SK-N-SH treated with all-trans-retinoic acid at 6 μM for 48 hours (cell line): ENCODE measurements around the gene ADGRE2.

Experiments
- ATAC-seq: fragments of 200-7000 bp; cut with Tn5 transposase; 3 replicates; pipeline ENCODE4 v1.9.1; 2020; ENCODE audit warnings: mild to moderate bottlenecking, moderate library complexity
- ARNTL ChIP-seq: fragments of 450-650 bp; formaldehyde crosslinking; IDR thresholded peaks from 2 replicates; pipeline ENCODE4 v1.5.0; 2020; ENCODE audit warnings: low read depth, mild to moderate bottlenecking, moderate library complexity, borderline replicate concordance
- BACH2 ChIP-seq: fragments of 250-450 bp; sonication (Bioruptor Pico); IDR thresholded peaks from 2 replicates; pipeline ENCODE4 v1.9.0; 2021; ENCODE audit warnings: mild to moderate bottlenecking, borderline replicate concordance
- CREB5 ChIP-seq: fragments of 250-450 bp; sonication (Bioruptor Pico); IDR thresholded peaks from 2 replicates; pipeline ENCODE4 v1.5.1; 2020; ENCODE audit warnings: low read depth, mild to moderate bottlenecking, moderate library complexity
- CSDC2 ChIP-seq: fragments of 250-450 bp; sonication (Bioruptor Pico); IDR thresholded peaks from 2 replicates; pipeline ENCODE4 v1.5.0; 2020; ENCODE audit warnings: mild to moderate bottlenecking, moderate library complexity
- CSRNP3 ChIP-seq: fragments of 250-450 bp; sonication (Bioruptor Pico); IDR thresholded peaks from 2 replicates; pipeline ENCODE4 v1.5.1; 2021; ENCODE audit warnings: mild to moderate bottlenecking, moderate library complexity
- ESRRG ChIP-seq: fragments of 250-450 bp; sonication (Bioruptor Pico); IDR thresholded peaks from 2 replicates; pipeline ENCODE4 v1.6.1; 2021; ENCODE audit warnings: mild to moderate bottlenecking
- GLIS3 ChIP-seq: fragments of 250-450 bp; sonication (Bioruptor Pico); IDR thresholded peaks from 2 replicates; pipeline ENCODE4 v1.5.0; 2020; ENCODE audit warnings: mild to moderate bottlenecking, moderate library complexity
- ISL1 ChIP-seq: fragments of 250-450 bp; sonication (Bioruptor Pico); IDR thresholded peaks from 2 replicates; pipeline ENCODE4 v2.1.2; 2022; ENCODE audit warnings: mild to moderate bottlenecking, moderate library complexity
- OSR1 ChIP-seq: fragments of 250-450 bp; sonication (Bioruptor Pico); IDR thresholded peaks from 2 replicates; pipeline ENCODE4 v1.8.0; 2022; ENCODE audit warnings: moderate library complexity, mild to moderate bottlenecking, inconsistent platforms
- POU6F1 ChIP-seq: fragments of 250-450 bp; sonication (Bioruptor Pico); IDR thresholded peaks from 2 replicates; pipeline ENCODE4 v1.8.0; 2021; ENCODE audit warnings: low read depth, mild to moderate bottlenecking, moderate library complexity, borderline replicate concordance
- PPARA ChIP-seq: fragments of 250-450 bp; sonication (Bioruptor Pico); IDR thresholded peaks from 2 replicates; pipeline ENCODE4 v1.5.0; 2020; ENCODE audit warnings: mild to moderate bottlenecking, borderline replicate concordance
- RARB ChIP-seq: fragments of 250-450 bp; sonication (Bioruptor Pico); IDR thresholded peaks from 2 replicates; pipeline ENCODE4 v1.8.0; 2021; ENCODE audit warnings: mild to moderate bottlenecking, moderate library complexity
- SNAI2 ChIP-seq: fragments of 250-450 bp; sonication (Bioruptor Pico); IDR thresholded peaks from 2 replicates; pipeline ENCODE4 v1.5.0; 2020; ENCODE audit warnings: mild to moderate bottlenecking, moderate library complexity
- TCF4 ChIP-seq: fragments of 250-450 bp; sonication (Bioruptor Pico); IDR thresholded peaks from 2 replicates; pipeline ENCODE4 v1.8.0; 2021; ENCODE audit warnings: mild to moderate bottlenecking, moderate library complexity, borderline replicate concordance
- TOX ChIP-seq: fragments of 250-450 bp; sonication (Bioruptor Pico); IDR thresholded peaks from 2 replicates; pipeline ENCODE4 v1.8.0; 2021; ENCODE audit warnings: mild to moderate bottlenecking, moderate library complexity, borderline replicate concordance
- TSHZ2 ChIP-seq: fragments of 250-450 bp; sonication (Bioruptor Pico); IDR thresholded peaks from 2 replicates; pipeline ENCODE4 v1.5.0; 2020; ENCODE audit warnings: mild to moderate bottlenecking, moderate library complexity
- ZC3H10 ChIP-seq: fragments of 250-450 bp; sonication (Bioruptor Pico); IDR thresholded peaks from 2 replicates; pipeline ENCODE4 v1.5.1; 2021; ENCODE audit warnings: mild to moderate bottlenecking, moderate library complexity
- ZFP3 ChIP-seq: fragments of 250-450 bp; sonication (Bioruptor Pico); IDR thresholded peaks from 2 replicates; pipeline ENCODE4 v1.5.0; 2020; ENCODE audit warnings: mild to moderate bottlenecking, moderate library complexity
- ZFP30 ChIP-seq: fragments of 450-650 bp; formaldehyde crosslinking; IDR thresholded peaks from 2 replicates; pipeline ENCODE4 v1.5.0; 2022; ENCODE audit warnings: mild to moderate bottlenecking, moderate library complexity
- ZNF565 ChIP-seq: fragments of 450-650 bp; formaldehyde crosslinking; conservative IDR thresholded peaks from 2 replicates; pipeline ENCODE4 v1.5.0; 2020; ENCODE audit warnings: low read depth, mild to moderate bottlenecking, moderate library complexity
- ZNF70 ChIP-seq: fragments of 450-650 bp; formaldehyde crosslinking; IDR thresholded peaks from 2 replicates; pipeline ENCODE4 v1.5.0; 2020; ENCODE audit warnings: mild to moderate bottlenecking, moderate library complexity
- ZNF8 ChIP-seq: fragments of 450-650 bp; formaldehyde crosslinking; IDR thresholded peaks from 2 replicates; pipeline ENCODE4 v1.5.0; 2020; ENCODE audit warnings: mild to moderate bottlenecking, moderate library complexity

Gene ADGRE2

GRCh38 chr19:14718522-14719116, 59.7 kb downstream of the ADGRE2 start:
- no peak for ATAC-seq
- TF ChIP-seq TSHZ2 (CRISPR knock-in tag) (no peak), TOX (CRISPR knock-in tag) (no peak), RARB (no peak), ESRRG (CRISPR knock-in tag) (no peak), ZFP3 (no peak)

GRCh38 chr19:14715841-14716240, 62.5 kb downstream of the ADGRE2 start:
- TF ChIP-seq POU6F1 (no peak), ZNF70 (CRISPR knock-in tag) (no peak), CSDC2 (CRISPR knock-in tag) (no peak), ISL1 (CRISPR knock-in tag) (no peak), SNAI2 (no peak), PPARA (no peak), ESRRG (CRISPR knock-in tag) (no peak), ZFP3 (no peak), ZFP30 (no peak), TCF4 (CRISPR knock-in tag) (no peak), CSRNP3 (CRISPR knock-in tag) (no peak), ZC3H10 (CRISPR knock-in tag) (no peak), TOX (CRISPR knock-in tag) (no peak), OSR1 (CRISPR knock-in tag) (no peak), TSHZ2 (CRISPR knock-in tag) (no peak), ZNF565 (CRISPR knock-in tag) (no peak), BACH2 (CRISPR knock-in tag) (no peak), ZNF8 (CRISPR knock-in tag) (no peak), RARB (no peak)
- ATAC-seq: no peak

GRCh38 chr19:14704450-14704849, 73.9 kb downstream of the ADGRE2 start:
- ATAC-seq: no peak
- TF ChIP-seq TOX (CRISPR knock-in tag) (no peak), ZNF70 (CRISPR knock-in tag) (no peak), ZNF565 (CRISPR knock-in tag) (no peak), GLIS3 (CRISPR knock-in tag) (no peak), BACH2 (CRISPR knock-in tag) (no peak), CREB5 (CRISPR knock-in tag) (no peak), ZFP3 (no peak), ESRRG (CRISPR knock-in tag) (no peak), ZFP30 (no peak), ZC3H10 (CRISPR knock-in tag) (no peak), TSHZ2 (CRISPR knock-in tag) (no peak), ARNTL (CRISPR knock-in tag) (no peak), POU6F1 (no peak), SNAI2 (no peak), OSR1 (CRISPR knock-in tag) (no peak)
